ENCODE data around the gene KLK12.

DNA sequence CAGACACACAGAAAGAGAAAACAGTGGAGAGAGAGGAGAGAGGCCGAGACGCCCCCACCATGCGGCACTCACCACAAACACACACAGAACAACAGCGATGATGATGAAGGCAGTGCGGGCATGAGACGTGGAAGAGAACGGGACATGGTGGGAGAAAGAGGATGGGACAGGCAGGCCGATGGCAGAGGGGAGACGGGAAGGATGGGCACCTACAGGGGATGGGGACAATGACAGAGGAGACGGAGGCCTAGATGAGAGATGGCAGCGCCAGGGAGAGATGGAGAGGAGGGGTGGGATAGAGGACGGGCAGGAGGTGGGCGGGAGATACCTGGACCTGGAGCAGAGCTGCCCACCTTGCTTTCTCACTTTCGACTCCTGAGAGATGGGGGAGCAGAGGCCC, 49.0 kb upstream of the KLK12 start:
- TF ChIP-seq, protein P1, sequence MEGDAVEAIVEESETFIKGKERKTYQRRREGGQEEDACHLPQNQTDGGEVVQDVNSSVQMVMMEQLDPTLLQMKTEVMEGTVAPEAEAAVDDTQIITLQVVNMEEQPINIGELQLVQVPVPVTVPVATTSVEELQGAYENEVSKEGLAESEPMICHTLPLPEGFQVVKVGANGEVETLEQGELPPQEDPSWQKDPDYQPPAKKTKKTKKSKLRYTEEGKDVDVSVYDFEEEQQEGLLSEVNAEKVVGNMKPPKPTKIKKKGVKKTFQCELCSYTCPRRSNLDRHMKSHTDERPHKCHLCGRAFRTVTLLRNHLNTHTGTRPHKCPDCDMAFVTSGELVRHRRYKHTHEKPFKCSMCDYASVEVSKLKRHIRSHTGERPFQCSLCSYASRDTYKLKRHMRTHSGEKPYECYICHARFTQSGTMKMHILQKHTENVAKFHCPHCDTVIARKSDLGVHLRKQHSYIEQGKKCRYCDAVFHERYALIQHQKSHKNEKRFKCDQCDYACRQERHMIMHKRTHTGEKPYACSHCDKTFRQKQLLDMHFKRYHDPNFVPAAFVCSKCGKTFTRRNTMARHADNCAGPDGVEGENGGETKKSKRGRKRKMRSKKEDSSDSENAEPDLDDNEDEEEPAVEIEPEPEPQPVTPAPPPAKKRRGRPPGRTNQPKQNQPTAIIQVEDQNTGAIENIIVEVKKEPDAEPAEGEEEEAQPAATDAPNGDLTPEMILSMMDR (IDR thresholded peaks at IDR 0.05): no peak
- no peak for TF ChIP-seq POLR2A (IDR thresholded peaks at IDR 0.05)
